ENCODE measurements around the gene FARP2. TPM values are rescaled to one million over a fixed set of nuclear protein-coding genes. Genes with fewer than 3 reads are reported as not detected.
A peak's percentile ranks its signal among the peaks of the same experiment; 100 is the strongest.
"Not testable (repeated sequence)": the region's sequence is repeated elsewhere in the genome, so short reads cannot be mapped to it uniquely, and the experiment has no call there.

Gene FARP2
- total RNA-seq, 1 donor from 2014 or later, result 67.7 TPM

- Mint-ChIP-seq H3K4me3 (ENCODE audit: unreplicated experiment) (no peak overlapping the region), H3K27me3 (ENCODE audit: unreplicated experiment) (no peaks in the 10 kb centered on the region), H3K9me3 (ENCODE audit: unreplicated experiment) (no peaks in the 10 kb centered on the region), H3K36me3 (ENCODE audit: unreplicated experiment) (no peaks in the 10 kb centered on the region), H3K27ac (ENCODE audit: unreplicated experiment) (no peak overlapping the region), H3K4me1 (ENCODE audit: low read depth, unreplicated experiment) (no peaks in the 10 kb centered on the region)
- no peak for DNase-seq
- TF ChIP-seq CTCF (IDR thresholded peaks at IDR 0.05; ENCODE audit: partially characterized antibody, unreplicated experiment), result no peak
Measured at GRCh38 chr2:241413929-241414580, 58.0 kb downstream of the FARP2 start.

- no peaks in the 10 kb centered on the region for H3K4me1 Mint-ChIP-seq (ENCODE audit: low read depth, unreplicated experiment)
- DNase-seq, result no peak
- H3K27ac Mint-ChIP-seq (ENCODE audit: unreplicated experiment), result peak overlapping the region; percentile 53
- H3K27me3 Mint-ChIP-seq (ENCODE audit: unreplicated experiment), result no peaks in the 10 kb centered on the region
- no peaks in the 10 kb centered on the region for H3K36me3 Mint-ChIP-seq (ENCODE audit: unreplicated experiment)
- no peak overlapping the region for H3K4me3 Mint-ChIP-seq (ENCODE audit: unreplicated experiment)
- H3K9me3 Mint-ChIP-seq (ENCODE audit: unreplicated experiment), result no peaks in the 10 kb centered on the region
- TF ChIP-seq CTCF (IDR thresholded peaks at IDR 0.05; ENCODE audit: partially characterized antibody, unreplicated experiment), result no peak
Measured at GRCh38 chr2:241415196-241415595, 59.1 kb downstream of the FARP2 start.

- H3K36me3 Mint-ChIP-seq (ENCODE audit: unreplicated experiment), result peaks cover 3% of the 10 kb centered on the region
- H3K27me3 Mint-ChIP-seq (ENCODE audit: unreplicated experiment), result peaks cover 2% of the 10 kb centered on the region
- H3K9me3 Mint-ChIP-seq (ENCODE audit: unreplicated experiment), result no peaks in the 10 kb centered on the region
- no peak overlapping the region for H3K4me3 Mint-ChIP-seq (ENCODE audit: unreplicated experiment)
- H3K27ac Mint-ChIP-seq (ENCODE audit: unreplicated experiment), result no peak overlapping the region
- TF ChIP-seq CTCF (IDR thresholded peaks at IDR 0.05; ENCODE audit: partially characterized antibody, unreplicated experiment), result no peak
- DNase-seq, result no peak
- H3K4me1 Mint-ChIP-seq (ENCODE audit: low read depth, unreplicated experiment), result no peaks in the 10 kb centered on the region
Measured at GRCh38 chr2:241417626-241418025, 61.5 kb downstream of the FARP2 start.

- Mint-ChIP-seq H3K27ac (ENCODE audit: unreplicated experiment) (no peak overlapping the region), H3K4me3 (ENCODE audit: unreplicated experiment) (no peak overlapping the region), H3K27me3 (ENCODE audit: unreplicated experiment) (peaks cover 2% of the 10 kb centered on the region), H3K9me3 (ENCODE audit: unreplicated experiment) (no peaks in the 10 kb centered on the region), H3K36me3 (ENCODE audit: unreplicated experiment) (peaks cover 25% of the 10 kb centered on the region), H3K4me1 (ENCODE audit: low read depth, unreplicated experiment) (no peaks in the 10 kb centered on the region)
- no peak for DNase-seq
- TF ChIP-seq CTCF (IDR thresholded peaks at IDR 0.05; ENCODE audit: partially characterized antibody, unreplicated experiment), result no peak
Measured at GRCh38 chr2:241421330-241421729, 65.2 kb downstream of the FARP2 start.

- peaks cover 25% of the 10 kb centered on the region for H3K36me3 Mint-ChIP-seq (ENCODE audit: unreplicated experiment)
- H3K4me3 Mint-ChIP-seq (ENCODE audit: unreplicated experiment); DNase-seq; H3K4me1 Mint-ChIP-seq (ENCODE audit: low read depth, unreplicated experiment); H3K9me3 Mint-ChIP-seq (ENCODE audit: unreplicated experiment); H3K27me3 Mint-ChIP-seq (ENCODE audit: unreplicated experiment); H3K27ac Mint-ChIP-seq (ENCODE audit: unreplicated experiment): not testable (repeated sequence)
Measured at GRCh38 chr2:241421942-241422341, 65.9 kb downstream of the FARP2 start.
